Fibroblast of lung (primary cell): ENCODE results near the gene PATJ. TPM values are rescaled to one million over a fixed set of nuclear protein-coding genes. Genes with fewer than 3 reads are reported as not detected.

ENCODE experiments used
- DNase-seq, 2 donors: peaks; one replicate each; pipeline versions ENCODE4 v3.0.0 to v3.0.0-alpha.2; 2010; ENCODE audit warnings: low read depth in 2 of 2
- H2AFZ ChIP-seq: 2 replicates; pipeline ENCODE4 v1.5.1; 2012; ENCODE audit warnings: low read length, control low read depth, inconsistent platforms
- H3K27ac ChIP-seq: 2 replicates; pipeline ENCODE4 v1.5.1; 2011; ENCODE audit warnings: low read length, control low read depth; ENCODE audit not compliant: insufficient read depth
- H3K27me3 ChIP-seq: 2 replicates; pipeline ENCODE4 v1.5.1; 2011; ENCODE audit warnings: mild to moderate bottlenecking, low read length; ENCODE audit not compliant: control insufficient read depth, insufficient read depth
- H3K36me3 ChIP-seq: 2 replicates; pipeline ENCODE4 v1.5.1; 2011; ENCODE audit warnings: low read length; ENCODE audit not compliant: control insufficient read depth, insufficient read depth
- H3K4me1 ChIP-seq: 2 replicates; pipeline ENCODE4 v1.5.1; 2011; ENCODE audit warnings: low read length; ENCODE audit not compliant: control insufficient read depth, insufficient read depth; ENCODE audit errors: extremely low read depth
- H3K4me2 ChIP-seq: 2 replicates; pipeline ENCODE4 v1.5.1; 2011; ENCODE audit warnings: low read length, control low read depth; ENCODE audit not compliant: insufficient read depth; ENCODE audit errors: extremely low read depth
- H3K4me3 ChIP-seq, 4 experiments: fragments of 200-600 bp in 1 of 4; sonication (generic) in 1 of 4; replicated peaks in 1 of 4; 2 replicates each; pipeline ENCODE4 v1.5.1; 2011 to 2016; ENCODE audit warnings: low read length in 4 of 4, low read depth in 3 of 4, mild to moderate bottlenecking in 3 of 4, control low read depth in 2 of 4, inconsistent platforms in 1 of 4, mixed read lengths in 1 of 4; ENCODE audit not compliant: insufficient read depth in 1 of 4; ENCODE audit errors: control extremely low read depth in 1 of 4
- H3K79me2 ChIP-seq: 2 replicates; pipeline ENCODE4 v1.5.1; 2012; ENCODE audit warnings: mild to moderate bottlenecking, low read length, inconsistent platforms; ENCODE audit not compliant: control insufficient read depth, insufficient read depth
- H3K9ac ChIP-seq: 2 replicates; pipeline ENCODE4 v1.5.1; 2011; ENCODE audit warnings: mild to moderate bottlenecking, low read length, control low read depth; ENCODE audit not compliant: insufficient read depth
- H3K9me3 ChIP-seq: 2 replicates; pipeline ENCODE4 v1.5.1; 2012; ENCODE audit warnings: low read depth, low read length; ENCODE audit not compliant: control insufficient read depth, insufficient read depth
- H4K20me1 ChIP-seq: 2 replicates; pipeline ENCODE4 v1.5.1; 2011; ENCODE audit warnings: low read length; ENCODE audit not compliant: control insufficient read depth, insufficient read depth; ENCODE audit errors: extremely low read depth
- CTCF ChIP-seq, 2 donors: IDR thresholded peaks in 1 of 2; conservative IDR thresholded peaks in 1 of 2; 1 replicate in 1 of 2; 2 replicates in 1 of 2; pipeline ENCODE4 v1.5.1; 2011 to 2012; ENCODE audit warnings: low read length in 2 of 2, control low read depth in 1 of 2, inconsistent platforms in 1 of 2, low read depth in 1 of 2, mild to moderate bottlenecking in 1 of 2
- EZH2 ChIP-seq: IDR thresholded peaks from 2 replicates; pipeline ENCODE4 v1.5.1; 2012; ENCODE audit warnings: low read length, control low read depth, mild to moderate bottlenecking; ENCODE audit errors: missing control alignments
- polyA plus RNA-seq, 2 donors: library from polyadenylated mRNA; depleted of rRNA in 1 of 2; stranded (reverse) in 1 of 2; unstranded in 1 of 2; fragments of >200 nt; gene quantifications; 2 replicates each; pipeline ENCODE4 v1.2.1, GENCODE V29; 2011 to 2012; ENCODE audit warnings: missing spikeins in 1 of 2
- total RNA-seq: library from RNA; depleted of rRNA; stranded (reverse); fragments of >200 nt; gene quantifications from 2 replicates; pipeline ENCODE4 v1.2.1, GENCODE V29; 2014

PATJ gene
- total and polyA plus RNA-seq, 2 donors (not counting 1 experiment from before 2014, with no cell fraction given): 2.5 to 12.4 TPM

DNA sequence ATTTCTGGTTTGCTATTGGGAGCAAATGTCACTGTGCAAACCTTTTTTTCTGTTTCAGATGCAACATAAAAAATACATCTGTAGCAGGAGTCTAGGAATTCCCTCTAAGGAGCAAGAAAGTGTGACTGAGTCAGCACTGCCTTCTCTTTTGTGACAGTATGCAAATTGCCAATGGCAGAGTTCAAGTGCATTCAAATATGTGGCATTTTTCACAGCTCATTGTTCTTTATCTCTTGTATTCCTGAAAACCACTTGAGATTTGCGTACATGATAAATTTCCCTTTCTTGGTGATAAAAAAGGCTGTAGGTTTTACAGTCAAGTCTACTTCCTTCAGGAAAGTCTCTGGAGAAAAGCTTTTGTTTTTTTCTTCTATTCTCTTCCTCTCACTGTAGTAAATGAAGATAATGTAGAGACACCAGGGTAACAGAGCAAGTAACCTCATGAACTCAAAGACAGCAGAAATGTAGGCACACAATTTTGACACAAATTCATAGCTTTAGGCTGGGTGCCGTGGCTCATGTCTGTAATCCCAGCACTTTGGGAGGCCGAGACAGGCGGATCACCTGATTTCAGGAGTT lies 322.6 kb downstream of the PATJ start:
- Histone ChIP-seq H3K9ac (no peak overlapping the region), H2AFZ (no peak overlapping the region), H3K79me2 (no peaks in the 10 kb centered on the region), H3K36me3 (no peaks in the 10 kb centered on the region), H3K27ac (no peak overlapping the region), H3K9me3 (no peaks in the 10 kb centered on the region), H3K27me3 (no peaks in the 10 kb centered on the region), H3K4me2 (no peak overlapping the region), H3K4me3 (no peak overlapping the region), H3K4me1 (no peaks in the 10 kb centered on the region), H4K20me1 (no peaks in the 10 kb centered on the region)
- TF ChIP-seq CTCF (conservative IDR thresholded peaks at IDR 0.05 in 1 of 2, IDR thresholded peaks at IDR 0.05 in 1 of 2; ENCODE audit: low read depth in 1 of 2, low read length in 2 of 2): no peak
- no peak for TF ChIP-seq EZH2
- DNase-seq: peak in 1 of 2 donors; percentile 25

DNA sequence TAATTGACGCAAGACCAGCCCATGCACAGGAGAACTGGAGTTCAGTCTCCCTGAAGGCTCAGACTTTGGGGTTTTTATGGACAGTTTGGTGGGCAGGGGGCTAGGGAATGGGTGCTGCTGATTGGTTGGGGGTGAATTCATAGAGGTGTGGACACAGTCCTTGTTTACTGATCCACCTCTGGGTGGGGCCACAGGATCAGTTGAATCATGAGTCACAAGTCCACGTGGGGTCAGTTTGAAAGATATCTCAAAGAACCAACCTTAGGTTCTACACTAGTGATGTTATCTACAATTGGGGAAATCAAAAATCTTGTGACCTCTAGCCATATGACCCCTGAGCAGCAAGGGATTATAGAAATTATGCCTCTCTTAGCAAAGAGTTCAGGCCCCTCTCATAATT lies 324.4 kb downstream of the PATJ start:
- no peak for DNase-seq
- Histone ChIP-seq H3K36me3 (no peaks in the 10 kb centered on the region), H3K9me3 (no peaks in the 10 kb centered on the region), H3K4me3 (no peak overlapping the region), H3K27ac (no peak overlapping the region), H3K4me1 (no peaks in the 10 kb centered on the region), H3K9ac (no peak overlapping the region), H3K79me2 (no peaks in the 10 kb centered on the region), H4K20me1 (no peaks in the 10 kb centered on the region), H2AFZ (no peak overlapping the region), H3K27me3 (no peaks in the 10 kb centered on the region), H3K4me2 (no peak overlapping the region)
- TF ChIP-seq CTCF (conservative IDR thresholded peaks at IDR 0.05 in 1 of 2, IDR thresholded peaks at IDR 0.05 in 1 of 2; ENCODE audit: low read depth in 1 of 2, low read length in 2 of 2): no peak
- TF ChIP-seq EZH2: no peak

- H4K20me1 ChIP-seq: no peaks in the 10 kb centered on the region
- no peak overlapping the region for H2AFZ ChIP-seq
- H3K36me3 ChIP-seq: no peaks in the 10 kb centered on the region
- no peak overlapping the region for H3K4me2 ChIP-seq
- H3K4me3 ChIP-seq: no peak overlapping the region
- no peaks in the 10 kb centered on the region for H3K79me2 ChIP-seq
- no peaks in the 10 kb centered on the region for H3K9me3 ChIP-seq
- no peaks in the 10 kb centered on the region for H3K27me3 ChIP-seq
- DNase-seq: no peak
- no peak overlapping the region for H3K9ac ChIP-seq
- TF ChIP-seq CTCF (conservative IDR thresholded peaks at IDR 0.05 in 1 of 2, IDR thresholded peaks at IDR 0.05 in 1 of 2; ENCODE audit: low read depth in 1 of 2, low read length in 2 of 2): no peak
- TF ChIP-seq EZH2: no peak
- no peak overlapping the region for H3K27ac ChIP-seq
- no peaks in the 10 kb centered on the region for H3K4me1 ChIP-seq
These were observed 326.1 kb downstream of the PATJ start for GRCh38 chr1:62068416-62068843.
